Left renal pelvis (tissue), 4 donors: Measurements from ENCODE around the gene KBTBD13. TPM values are rescaled to one million over a fixed set of nuclear protein-coding genes. Genes with fewer than 3 reads are reported as not detected.

Experiments
- DNase-seq, 4 donors: peaks; one replicate each; pipeline ENCODE4 v3.0.0-alpha.2; 2013; ENCODE audit warnings: low read depth in 4 of 4, low spot score in 3 of 4
- polyA plus RNA-seq, 4 donors: library from polyadenylated mRNA; unstranded; fragments of 120-200 nt; gene quantifications; one replicate each; pipeline ENCODE4 v1.2.1, GENCODE V29; 2013; ENCODE audit not compliant: insufficient read length in 4 of 4

KBTBD13 gene
- polyA plus RNA-seq, 4 donors: 0.05 TPM; not detected in 3

GRCh38 chr15:65050270-65050669 is 26.3 kb upstream of the KBTBD13 start:
- no peak for DNase-seq

DNA sequence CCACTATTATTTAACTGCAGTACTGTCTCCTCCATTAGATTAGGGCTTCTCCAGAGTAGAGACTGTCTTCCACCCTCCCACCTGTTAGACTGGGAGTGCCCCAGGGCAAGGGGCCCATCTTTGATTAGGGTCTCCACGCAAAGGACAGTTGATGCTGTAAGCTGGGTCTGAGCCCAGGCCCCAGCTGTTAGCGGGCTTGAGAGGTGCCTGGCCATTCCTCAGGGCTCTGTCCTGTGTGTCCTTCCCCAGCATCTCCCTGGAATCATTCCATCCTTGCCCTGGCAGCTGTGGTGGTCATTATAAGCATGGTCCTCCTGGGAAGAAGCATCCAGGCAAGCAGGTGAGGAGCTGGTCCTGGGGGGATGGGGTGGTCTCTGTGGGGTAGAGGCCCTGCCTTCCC is 25.3 kb upstream of the KBTBD13 start:
- no peak for DNase-seq

DNA sequence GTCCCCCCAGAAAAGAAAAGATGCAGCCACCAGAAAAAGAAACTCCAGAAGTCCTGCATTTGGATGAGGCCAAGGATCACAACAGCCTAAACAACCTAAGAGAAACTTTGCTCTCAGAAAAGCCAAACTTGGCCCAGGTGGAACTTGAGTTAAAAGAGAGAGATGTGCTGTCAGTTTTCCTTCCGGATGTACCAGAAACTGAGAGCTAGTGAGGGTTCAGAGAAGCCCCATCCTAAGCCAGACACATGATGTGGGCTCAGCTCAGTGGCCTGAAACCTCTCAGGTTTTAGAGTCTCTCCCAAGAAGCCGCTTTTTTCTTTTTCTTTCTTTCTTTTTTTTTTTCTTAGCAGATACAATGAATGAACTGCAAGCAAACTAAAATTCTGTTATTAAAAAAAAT is 23.6 kb upstream of the KBTBD13 start:
- no peak for DNase-seq

DNA sequence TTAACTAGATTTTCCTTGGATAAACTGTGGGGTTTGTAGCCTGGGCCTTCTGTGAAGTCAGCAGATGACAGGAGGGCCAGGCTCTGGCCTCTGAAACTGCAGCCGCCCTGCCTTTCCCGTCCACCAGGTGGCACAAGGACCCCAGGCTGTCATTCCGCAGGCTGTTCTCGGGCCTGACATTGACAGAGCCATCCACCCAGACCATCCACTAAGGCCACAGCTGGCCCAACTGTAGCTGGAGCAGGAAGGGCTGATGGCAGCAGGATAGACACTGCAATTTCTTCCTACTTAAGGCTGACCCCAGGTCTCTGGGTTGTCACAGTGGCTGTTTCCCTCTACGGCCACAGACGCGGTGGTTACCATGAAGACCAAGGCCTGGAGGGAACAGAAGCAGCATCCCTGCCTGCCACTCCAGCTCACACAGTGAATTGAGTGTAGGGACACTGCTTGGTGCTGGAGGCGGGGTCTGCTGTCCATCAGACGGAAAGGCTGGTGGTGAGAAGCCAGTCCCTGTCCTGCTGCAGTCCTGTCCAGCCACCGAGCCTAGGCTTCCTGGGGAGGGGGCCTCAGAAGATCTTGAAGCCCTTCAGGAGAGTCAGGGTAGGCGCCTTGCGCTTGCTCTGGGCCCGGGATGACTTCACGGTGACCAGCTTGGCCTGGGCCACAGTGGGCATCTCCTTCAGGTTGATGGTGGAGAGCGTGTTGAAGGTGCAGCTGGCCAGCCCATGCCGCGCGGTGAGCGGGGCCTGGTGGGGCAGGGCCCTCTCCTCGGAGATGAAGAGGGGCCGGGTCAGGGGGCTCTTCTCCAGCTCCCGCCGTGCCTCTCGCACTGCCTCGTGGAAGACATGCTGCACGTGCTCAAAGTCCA is 22.0 kb upstream of the KBTBD13 start:
- DNase-seq: no peak

DNA sequence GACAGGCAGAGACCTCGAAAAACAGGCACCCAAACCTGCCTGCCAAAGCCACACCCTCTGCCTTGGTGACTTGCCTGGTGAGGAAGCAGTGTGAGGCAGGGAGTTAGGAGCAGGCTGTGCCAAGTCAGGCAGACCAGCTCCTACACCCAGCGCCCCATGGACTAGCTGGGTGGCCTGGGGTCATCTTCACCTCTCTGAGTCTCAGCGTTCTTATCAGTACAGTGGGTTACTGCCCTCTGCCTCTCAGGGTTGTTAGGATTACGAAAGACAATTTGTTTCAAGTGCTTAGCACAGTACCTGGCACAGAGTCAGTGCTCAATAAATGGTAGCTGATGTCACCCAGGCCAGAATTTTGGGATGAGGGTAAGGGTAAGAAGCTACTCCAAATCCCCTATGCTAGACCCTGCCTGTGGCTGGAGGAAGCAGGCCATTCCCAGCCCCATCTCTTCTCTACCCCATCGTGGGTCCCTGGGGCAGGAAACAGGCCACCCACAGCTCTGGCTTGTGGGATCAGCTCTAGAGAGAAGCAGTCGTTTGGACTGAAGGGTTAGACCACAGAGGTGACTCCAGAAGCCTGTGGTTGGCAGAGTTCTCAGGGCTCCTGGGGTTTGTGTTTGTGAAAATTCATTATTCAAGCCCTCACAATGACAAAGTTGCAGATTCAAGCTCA is 21.2 kb upstream of the KBTBD13 start:
- no peak for DNase-seq

DNA sequence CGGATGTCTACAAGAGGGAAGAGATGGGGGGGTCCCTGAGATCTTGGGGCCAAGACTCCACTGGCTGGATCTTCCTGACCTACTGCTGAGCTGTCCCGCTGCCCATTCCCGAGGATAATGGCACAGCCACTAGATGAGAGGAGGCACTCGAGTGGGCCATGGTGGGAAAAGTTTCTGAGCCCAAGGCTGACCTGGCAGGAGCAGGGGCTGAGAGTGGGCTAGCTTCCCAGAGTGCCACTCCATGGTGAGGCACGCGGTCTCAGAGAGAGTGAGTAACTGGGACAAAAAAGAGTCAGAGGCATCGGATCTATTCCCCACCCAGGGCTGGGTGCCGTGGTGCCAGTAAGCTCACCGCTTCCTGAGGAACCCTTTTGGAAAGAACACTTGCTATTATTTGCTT is 20.4 kb upstream of the KBTBD13 start:
- DNase-seq: no peak

- DNase-seq: no peak
Measured at GRCh38 chr15:65056868-65057548, 19.5 kb upstream of the KBTBD13 start.

DNA sequence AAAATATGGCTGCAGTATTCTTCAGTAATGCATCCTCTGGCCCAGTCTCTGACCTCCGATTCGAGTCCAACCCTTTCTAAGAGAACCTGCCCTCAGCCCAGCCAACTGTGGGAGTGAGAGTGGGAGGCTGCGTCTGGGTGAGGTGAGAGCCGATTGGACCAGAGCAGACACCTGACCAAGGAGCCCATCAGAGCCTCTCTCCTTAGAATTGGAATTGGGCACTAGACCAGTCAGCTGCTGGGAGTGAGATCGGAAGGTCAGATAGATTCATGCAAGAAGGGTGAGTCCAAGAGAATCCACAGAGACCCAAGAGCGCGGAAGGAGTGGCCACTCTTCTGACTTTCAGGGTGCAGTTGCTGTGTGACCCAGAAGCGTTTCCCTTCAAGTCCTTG is 19.0 kb upstream of the KBTBD13 start:
- no peak for DNase-seq

DNA sequence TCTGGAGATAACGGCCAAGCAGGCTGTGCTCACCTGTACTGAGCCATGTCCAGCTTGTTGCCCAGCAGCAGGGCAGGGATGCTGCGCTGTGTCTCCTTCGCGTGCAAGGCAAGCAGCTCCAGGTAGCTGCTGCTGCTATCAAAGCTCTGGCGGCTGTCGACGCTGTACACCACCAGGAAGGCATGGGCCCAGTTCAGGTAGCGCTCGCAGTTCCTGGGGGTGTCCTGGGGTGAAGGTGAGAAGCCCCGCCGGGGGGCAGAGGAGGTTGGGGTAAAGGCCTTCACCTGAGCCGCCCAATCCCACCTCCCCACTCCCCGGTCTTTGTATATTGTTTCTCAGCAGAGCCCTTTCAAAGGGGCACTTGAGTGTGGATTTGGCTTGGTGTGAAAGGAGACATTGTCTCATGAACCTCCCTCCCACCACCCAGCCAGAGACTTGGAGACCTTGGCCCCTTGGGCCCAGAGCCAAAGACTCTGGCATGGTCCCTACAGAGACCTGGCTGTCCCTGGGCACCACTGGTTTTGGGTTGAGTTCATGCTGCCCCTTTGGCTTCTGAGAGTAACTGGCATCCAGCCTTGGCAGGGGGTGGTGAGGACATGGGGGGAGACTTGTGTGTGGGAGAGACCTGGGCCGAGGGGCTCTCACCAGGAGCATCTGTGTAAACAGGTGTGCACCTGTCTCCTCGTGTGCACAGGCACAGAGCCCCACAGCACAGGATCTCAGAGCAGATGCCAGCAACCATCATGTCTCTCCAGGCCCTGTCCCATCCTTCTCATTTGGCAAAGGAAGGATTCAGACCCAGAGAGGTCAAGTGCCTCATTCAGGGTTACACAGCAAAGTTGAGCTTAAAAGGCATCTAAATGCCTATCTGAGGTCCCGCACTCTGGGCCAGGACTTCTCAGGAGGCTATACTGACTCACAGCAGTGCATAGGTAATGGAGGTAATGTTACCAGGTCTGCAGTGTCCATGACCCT is 17.9 kb upstream of the KBTBD13 start:
- no peak for DNase-seq

GRCh38 chr15:65059369-65059750 is 17.2 kb upstream of the KBTBD13 start:
- DNase-seq: no peak

DNA sequence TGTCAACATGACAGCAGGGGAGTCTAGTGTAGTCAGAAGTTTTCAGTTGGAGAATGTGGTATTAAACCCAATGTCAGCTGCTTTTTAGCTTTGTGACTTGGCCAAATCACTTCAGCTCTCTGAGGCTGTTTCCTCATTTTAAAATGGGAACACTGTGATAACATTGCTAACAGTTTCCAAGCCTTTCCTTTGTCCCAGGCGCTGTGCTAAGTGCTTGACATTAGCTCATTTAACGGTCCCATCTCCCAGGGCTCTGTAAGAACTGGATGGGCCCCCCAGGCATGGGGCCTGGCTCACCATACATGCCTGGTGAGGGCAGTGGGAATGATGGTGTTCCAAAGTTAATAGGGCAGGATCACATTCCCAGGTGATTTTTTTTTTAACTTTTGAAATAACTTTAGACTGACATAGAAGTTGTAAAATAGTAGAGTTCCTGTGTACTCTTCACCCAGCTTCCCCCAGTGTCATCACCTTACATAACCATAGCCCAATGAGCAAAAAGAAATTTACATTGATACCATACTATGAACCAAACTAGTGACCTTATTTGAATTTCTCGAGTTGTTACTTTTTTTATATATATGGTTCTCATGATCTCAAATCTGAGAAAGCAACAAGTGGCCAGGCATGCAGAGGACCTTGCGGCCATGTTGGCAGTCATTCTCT is 16.5 kb upstream of the KBTBD13 start:
- no peak for DNase-seq

GRCh38 chr15:65060641-65061397 is 15.7 kb upstream of the KBTBD13 start:
- no peak for DNase-seq

GRCh38 chr15:65062061-65062460 is 14.5 kb upstream of the KBTBD13 start:
- DNase-seq: no peak

GRCh38 chr15:65062726-65063125 is 13.8 kb upstream of the KBTBD13 start:
- no peak for DNase-seq

DNA sequence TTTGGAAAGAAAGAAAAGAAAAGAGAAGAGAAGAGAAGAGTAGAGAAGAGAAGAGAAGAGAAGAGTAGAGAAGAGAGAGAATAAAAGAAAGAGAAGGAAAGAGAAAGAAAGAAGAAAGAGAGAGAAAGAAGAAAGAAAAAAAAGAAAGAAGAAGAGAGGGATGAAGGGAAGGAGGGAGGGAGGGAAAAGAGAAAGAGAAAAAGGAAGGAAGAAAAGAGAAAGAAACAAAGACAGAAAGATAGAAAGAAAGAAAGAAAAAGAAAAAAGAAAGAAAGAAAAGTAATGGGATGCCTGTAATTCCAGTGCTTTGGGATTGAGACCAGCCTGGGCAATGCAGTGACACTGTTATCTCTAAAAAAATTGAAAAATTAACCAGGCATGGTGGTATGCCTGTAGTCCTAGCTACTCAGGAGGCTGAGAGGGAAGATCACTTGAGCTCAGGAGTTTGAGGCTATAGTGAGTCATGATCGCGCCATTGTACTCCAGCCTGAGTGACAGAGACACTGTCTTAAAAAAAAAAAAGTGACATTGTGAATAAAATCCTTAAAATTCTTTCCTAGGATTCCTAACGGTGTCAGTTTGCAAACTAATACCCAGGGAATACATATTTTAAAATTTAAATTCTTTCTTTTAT is 10.4 kb upstream of the KBTBD13 start:
- DNase-seq: no peak

GRCh38 chr15:65066635-65067316 is 9.8 kb upstream of the KBTBD13 start:
- DNase-seq: no peak

- DNase-seq: no peak
Measured at GRCh38 chr15:65067317-65067644, 9.3 kb upstream of the KBTBD13 start.

GRCh38 chr15:65067645-65068402 is 8.7 kb upstream of the KBTBD13 start, which contains the start of gene RASL12:
Gene RASL12 (minus strand): TSS chr15:65067991. CDS start chr15:65067835, 156 bp downstream.
- DNase-seq: no peak
